GM12891 (cell line): ENCODE measurements around the gene PPP2R1B. TPM values are rescaled to one million over a fixed set of nuclear protein-coding genes. Genes with fewer than 3 reads are reported as not detected.
A peak's percentile ranks its signal among the peaks of the same experiment; 100 is the strongest.

Experiments
- DNase-seq: peaks from one replicate; pipeline ENCODE4 v3.0.0; 2011; ENCODE audit warnings: low spot score; ENCODE audit not compliant: insufficient read length
- FAIRE-seq: peaks from 2 replicates; lab custom pipeline; 2011; peaks lifted over from hg19 to GRCh38; lab: Jason Lieb, UNC
- PAX5 ChIP-seq: IDR thresholded peaks from 2 replicates; pipeline ENCODE4 v1.6.1; 2011; ENCODE audit warnings: low read length, moderate library complexity, mild to moderate bottlenecking; ENCODE audit not compliant: insufficient read depth, severe bottlenecking
- POLR2A ChIP-seq: IDR thresholded peaks from 2 replicates; pipeline ENCODE4 v1.6.1; 2011; ENCODE audit warnings: low read depth, low read length, control low read depth
- POLR2AphosphoS5 ChIP-seq: IDR thresholded peaks from 2 replicates; pipeline ENCODE4 v1.6.1; 2011; ENCODE audit warnings: low read depth, low read length, control low read depth
- POU2F2 ChIP-seq: IDR thresholded peaks from 2 replicates; pipeline ENCODE4 v1.6.1; 2011; ENCODE audit warnings: low read depth, mild to moderate bottlenecking, control low read depth, low read length, moderate library complexity
- SPI1 ChIP-seq: IDR thresholded peaks from 2 replicates; pipeline ENCODE4 v1.6.1; 2011; ENCODE audit warnings: low read depth, low read length, control low read depth
- TAF1 ChIP-seq: IDR thresholded peaks from 2 replicates; pipeline ENCODE4 v1.6.1; 2011; ENCODE audit warnings: low read depth, low read length, control low read depth
- polyA plus RNA-seq: library from polyadenylated mRNA; unstranded; fragments of >200 nt; gene quantifications from one replicate; pipeline ENCODE4 v1.2.1, GENCODE V29; 2012; ENCODE audit warnings: low read depth, missing spikeins, inconsistent platforms; ENCODE audit not compliant: missing spikeins

The PPP2R1B gene
- polyA plus RNA-seq = 12.8 TPM

DNA sequence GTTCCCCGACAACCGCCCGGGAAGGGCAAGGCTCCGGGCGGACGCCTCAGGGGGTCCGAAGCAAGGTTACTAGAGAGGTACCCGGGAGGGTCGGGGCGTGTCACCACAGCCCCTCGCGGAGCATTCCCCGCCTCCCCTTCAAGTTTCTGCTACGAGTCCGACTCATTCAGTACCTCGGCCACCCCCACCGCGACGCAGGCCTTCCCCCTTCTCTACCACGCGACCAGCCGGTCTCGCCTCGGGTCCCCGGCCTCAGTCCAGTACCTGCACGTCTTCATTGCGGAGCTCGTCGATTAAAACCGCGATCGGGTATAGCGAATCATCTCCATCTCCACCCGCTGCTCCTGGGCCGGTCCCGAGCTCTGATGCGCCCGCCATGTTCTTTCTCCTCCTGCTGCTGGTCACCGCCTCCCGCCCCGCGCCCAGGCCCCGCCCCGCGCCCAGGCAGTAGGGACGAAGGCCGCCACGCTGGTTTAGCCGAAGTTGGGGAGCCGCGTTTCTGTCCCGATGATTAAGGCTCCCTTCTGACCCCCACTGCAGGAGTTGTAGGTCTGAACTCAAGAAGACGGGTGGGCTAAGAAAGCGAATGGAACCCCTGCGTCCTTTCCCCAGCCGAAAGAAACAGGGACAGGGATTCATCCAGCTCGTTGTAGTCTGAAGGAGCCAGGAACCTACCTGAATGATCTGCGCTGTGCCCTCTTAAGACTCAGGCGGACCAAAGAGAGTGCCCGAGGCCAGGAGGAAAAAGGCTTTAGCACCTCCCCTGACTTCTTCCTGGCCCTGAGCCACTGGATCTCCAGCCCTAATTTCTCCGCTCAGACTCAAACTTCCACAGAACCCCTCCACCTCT is at the start of gene PPP2R1B:
Gene PPP2R1B (minus strand): TSS at position 406 of the 850 bp plus-strand sequence. CDS start 28 bp downstream, at position 378.
- no peak for TF ChIP-seq PAX5
- TF ChIP-seq POLR2A = no peak
- peak; percentile 81; the same call in 1 of the 2 replicates for TF ChIP-seq TAF1
- DNase-seq (peak; percentile 90), FAIRE-seq (peak; percentile 70)

DNA sequence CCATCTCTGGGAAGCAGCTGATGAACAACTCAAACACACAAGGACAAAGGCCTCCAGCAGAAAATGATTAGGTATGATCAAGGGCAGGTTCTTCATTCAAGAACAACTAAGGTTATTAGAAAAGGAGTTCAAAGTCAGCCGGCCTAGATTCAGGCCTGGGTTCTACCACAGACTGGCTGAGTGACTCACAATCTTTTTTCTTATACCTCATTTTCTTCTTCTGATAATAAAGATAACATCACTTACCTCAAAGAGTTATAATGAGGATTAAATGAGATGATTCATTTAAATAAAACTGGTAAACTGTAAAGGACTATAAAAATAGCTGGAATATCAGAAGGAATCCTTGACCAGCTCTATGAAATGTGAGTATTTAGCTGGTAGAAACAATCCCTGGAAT is 49.3 kb upstream of the PPP2R1B start:
- FAIRE-seq (no peak), DNase-seq (no peak)
- TF ChIP-seq PAX5 = no peak
- no peak for TF ChIP-seq TAF1
- no peak for TF ChIP-seq POLR2A
- no peak for TF ChIP-seq POU2F2
- no peak for TF ChIP-seq SPI1

DNA sequence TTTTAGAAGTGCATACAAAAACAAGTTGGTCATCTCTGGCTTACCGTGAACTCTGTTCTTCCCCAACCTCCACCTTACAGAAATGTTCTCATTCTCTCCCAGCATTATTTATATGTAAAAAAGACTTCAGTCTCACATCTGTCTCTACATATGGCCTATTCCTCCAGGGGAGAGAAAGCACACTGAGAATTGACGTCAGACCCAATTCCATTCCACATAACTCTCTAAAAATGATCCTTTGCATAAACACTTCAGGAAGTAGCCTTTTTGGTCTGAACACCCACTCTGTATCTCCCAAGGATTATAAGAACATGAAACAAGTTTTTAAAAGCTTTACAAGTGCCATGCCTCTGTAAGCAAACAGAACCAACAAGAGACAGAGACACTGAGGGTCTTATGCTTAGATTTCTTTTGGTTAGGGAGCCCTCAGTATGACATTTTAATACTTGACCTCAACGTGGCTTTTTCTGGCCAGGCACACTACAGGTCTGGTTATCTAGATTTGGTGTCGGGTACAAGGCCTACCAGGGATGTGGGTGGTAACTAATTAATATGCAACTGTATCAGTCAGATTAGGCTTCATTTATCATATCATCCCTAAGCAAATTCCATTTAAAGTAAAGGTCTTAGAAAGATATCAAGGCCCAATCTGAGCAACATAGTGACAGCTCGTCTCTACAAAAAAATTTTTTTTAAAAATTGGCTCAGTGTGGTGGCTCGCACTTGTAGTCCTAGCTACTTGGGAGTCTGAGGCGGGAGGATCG is 48.5 kb upstream of the PPP2R1B start:
- DNase-seq = no peak
- FAIRE-seq = no peak
- TF ChIP-seq POLR2AphosphoS5 (no peak), SPI1 (no peak), POU2F2 (no peak), PAX5 (no peak), POLR2A (no peak), TAF1 (no peak)

DNA sequence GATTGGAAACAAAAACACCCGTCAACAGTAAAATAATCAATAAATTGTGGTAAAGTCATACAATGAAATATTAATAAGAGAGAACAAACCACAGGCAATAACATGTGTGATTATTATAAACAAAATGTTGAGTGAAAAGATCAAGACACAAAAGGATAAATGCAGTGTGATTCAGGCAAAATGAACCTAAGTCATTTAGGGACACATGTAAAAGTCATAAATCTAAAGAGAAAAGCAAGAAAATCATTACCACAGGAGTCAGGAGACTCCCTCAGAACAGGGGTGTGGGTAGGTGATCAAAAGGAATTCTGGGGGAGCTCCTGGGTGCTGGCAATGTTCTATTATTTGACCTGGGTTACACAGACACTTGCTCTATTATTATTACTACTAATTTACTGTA is 47.9 kb upstream of the PPP2R1B start:
- no peak for TF ChIP-seq POU2F2
- no peak for TF ChIP-seq SPI1
- TF ChIP-seq POLR2AphosphoS5 = no peak
- no peak for TF ChIP-seq TAF1
- no peak for TF ChIP-seq POLR2A
- no peak for TF ChIP-seq PAX5
- no peak for DNase-seq
- FAIRE-seq = no peak

DNA sequence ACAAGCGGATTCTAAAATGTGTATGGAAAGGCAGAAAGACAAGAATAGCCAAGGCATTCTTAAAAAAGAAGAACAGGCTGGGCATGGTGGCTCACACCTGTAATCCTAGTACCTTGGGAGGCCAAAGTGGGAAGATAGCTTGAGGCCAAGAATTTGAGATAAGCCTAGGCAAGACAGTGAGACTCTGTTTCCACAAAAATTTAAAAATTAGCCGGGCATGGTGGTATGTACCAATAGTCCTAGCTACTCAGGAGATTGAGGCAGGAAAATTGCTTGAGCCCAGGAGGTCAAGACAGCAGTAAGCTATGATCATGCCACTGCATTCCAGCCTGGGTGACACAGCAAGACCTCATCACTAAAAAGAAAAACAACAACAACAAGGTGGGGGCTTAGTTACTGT is 46.0 kb upstream of the PPP2R1B start:
- TF ChIP-seq POLR2A (no peak), TAF1 (no peak), POU2F2 (no peak)
- no peak for FAIRE-seq
- DNase-seq = no peak

DNA sequence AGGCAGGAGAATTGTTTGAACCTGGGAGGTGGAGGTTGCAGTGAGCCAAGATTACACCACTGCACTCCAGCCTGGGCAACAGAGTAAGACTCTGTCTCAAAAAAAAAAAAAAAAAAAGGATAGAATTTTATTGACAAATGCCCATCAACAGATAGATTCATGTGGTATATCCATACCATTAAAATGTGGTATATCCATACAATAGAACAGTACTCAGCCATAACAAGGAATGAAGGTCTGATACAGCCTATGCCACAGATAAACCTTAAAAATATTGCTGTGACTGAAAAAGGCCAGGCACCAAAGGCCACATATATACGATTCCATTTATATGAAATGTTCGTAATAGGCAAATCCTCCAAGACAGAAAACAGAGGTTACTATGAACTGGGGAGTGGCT is 45.3 kb upstream of the PPP2R1B start:
- no peak for TF ChIP-seq SPI1
- TF ChIP-seq POLR2A = no peak
- no peak for TF ChIP-seq TAF1
- no peak for TF ChIP-seq POLR2AphosphoS5
- TF ChIP-seq PAX5 = no peak
- no peak for TF ChIP-seq POU2F2

DNA sequence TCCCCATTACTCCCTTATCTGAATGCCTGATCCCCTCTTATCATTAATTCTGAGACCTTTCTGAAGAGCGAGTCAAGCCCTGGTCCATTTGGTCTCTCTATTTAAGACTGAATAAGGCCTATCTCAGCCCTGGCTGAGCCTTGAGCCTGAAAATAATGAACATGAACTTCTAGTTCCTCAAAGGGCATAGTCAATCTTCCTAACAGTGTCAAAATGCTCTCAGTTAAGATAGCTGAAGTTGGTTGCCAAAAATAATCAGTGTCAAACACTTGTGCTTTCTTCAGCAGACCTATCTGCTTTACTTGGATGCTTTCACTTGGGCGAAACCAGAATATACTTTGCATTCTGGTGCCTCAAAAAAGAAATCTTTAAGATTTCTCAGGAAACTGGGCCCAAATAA is 42.6 kb upstream of the PPP2R1B start:
- FAIRE-seq = no peak
- no peak for DNase-seq
- TF ChIP-seq PAX5 (no peak), SPI1 (no peak), TAF1 (no peak), POU2F2 (no peak), POLR2AphosphoS5 (no peak), POLR2A (no peak)

More for the DNA sequence above, 45.3 kb upstream of the PPP2R1B start:
- no peak for FAIRE-seq
- DNase-seq = no peak

DNA sequence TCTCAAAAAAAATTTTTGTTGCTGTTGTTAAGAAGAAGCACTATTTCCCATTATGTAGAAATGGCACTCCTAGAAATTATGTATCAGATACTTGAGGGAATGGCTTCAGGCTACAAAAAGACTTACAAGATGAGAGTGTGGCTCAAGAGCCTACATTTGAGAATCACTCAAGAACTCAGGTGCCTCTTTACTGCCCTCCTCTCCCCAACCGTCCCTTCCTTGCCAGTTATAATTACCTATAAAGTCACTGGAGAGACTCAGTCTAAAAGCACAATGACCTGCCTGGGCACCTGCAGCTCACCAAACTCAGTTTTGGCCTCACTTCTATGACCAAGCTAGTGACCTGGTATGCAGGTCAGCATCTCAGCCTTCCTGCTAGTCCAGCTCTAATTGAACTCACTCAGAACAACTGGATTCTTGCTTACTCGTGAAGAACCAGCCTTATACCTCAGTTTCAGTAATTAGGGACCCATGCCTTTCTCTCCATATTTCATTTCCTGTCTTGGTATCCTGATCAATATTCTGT is 41.9 kb upstream of the PPP2R1B start:
- TF ChIP-seq TAF1 (no peak), PAX5 (no peak), POLR2A (no peak), POLR2AphosphoS5 (no peak), POU2F2 (no peak), SPI1 (no peak)
- DNase-seq (no peak), FAIRE-seq (no peak)

DNA sequence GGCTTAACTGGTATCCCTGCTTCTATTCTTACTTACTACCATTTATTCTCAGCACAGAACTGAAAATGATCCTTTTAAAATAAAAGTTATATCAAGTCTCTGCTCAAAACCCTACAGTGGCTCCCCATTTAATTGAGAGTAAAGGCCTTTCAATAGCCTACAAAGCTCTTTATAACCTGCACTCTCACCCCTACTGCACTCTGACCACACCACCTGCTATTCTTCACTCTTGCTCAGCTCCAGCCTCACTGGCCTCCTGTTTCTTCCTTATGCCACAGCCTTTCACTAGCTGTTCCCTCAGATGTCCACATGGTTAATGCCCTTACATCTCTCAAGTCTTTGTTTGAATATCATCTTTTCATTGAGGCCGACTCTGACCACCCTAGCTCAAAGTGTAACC is 40.9 kb upstream of the PPP2R1B start:
- TF ChIP-seq TAF1 (no peak), POLR2AphosphoS5 (no peak), PAX5 (no peak), POLR2A (no peak), POU2F2 (no peak), SPI1 (no peak)
- DNase-seq (no peak), FAIRE-seq (no peak)

DNA sequence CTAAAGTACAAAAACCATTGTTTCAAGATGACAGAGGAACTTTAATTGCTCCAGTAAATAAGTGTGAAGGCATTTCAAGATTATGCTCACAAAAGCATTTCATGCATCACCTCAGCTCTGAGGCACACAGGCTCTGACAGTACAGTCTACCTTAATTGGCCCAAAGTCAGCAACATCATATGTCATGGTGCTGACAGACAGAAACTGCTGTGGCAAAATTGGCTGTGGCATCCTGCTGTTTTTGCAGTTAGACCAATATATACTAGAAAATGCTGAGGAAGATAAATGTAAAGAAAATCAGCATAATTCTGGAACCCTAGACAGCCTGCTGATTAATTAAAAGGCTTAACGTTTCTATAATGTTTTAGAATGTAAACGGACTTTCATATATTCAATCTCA is 34.9 kb upstream of the PPP2R1B start:
- no peak for FAIRE-seq

More for the DNA sequence above, 34.9 kb upstream of the PPP2R1B start:
- TF ChIP-seq POU2F2 (no peak), POLR2A (no peak), POLR2AphosphoS5 (no peak), SPI1 (no peak), TAF1 (no peak)
- DNase-seq = no peak
